Peyer's patch (tissue), 4 donors: Measurements from ENCODE around the gene VASH1.

Experiments
- CTCF ChIP-seq, 6 experiments: fragments of 450-650 bp in 4 of 6; fragments of 200-600 bp in 2 of 6; sonication (generic) in 1 of 6; IDR thresholded peaks; one replicate each; pipeline ENCODE4 v1.5.1; 2017 to 2019; ENCODE audit warnings: antibody characterized with exemption in 6 of 6, mild to moderate bottlenecking in 3 of 6, moderate library complexity in 1 of 6
- POLR2A ChIP-seq, 2 donors: fragments of 450-650 bp; IDR thresholded peaks; one replicate each; pipeline ENCODE4 v1.5.1; 2017; ENCODE audit warnings: antibody characterized with exemption in 2 of 2, mild to moderate bottlenecking in 2 of 2, moderate library complexity in 2 of 2

- TF ChIP-seq CTCF (IDR thresholded peaks at IDR 0.05) = no peak
- TF ChIP-seq POLR2A (IDR thresholded peaks at IDR 0.05) = no peak
Measured at GRCh38 chr14:76736514-76736913, 24.8 kb upstream of the VASH1 start.
